ENCODE measurements around the gene SPDEF.

DNA sequence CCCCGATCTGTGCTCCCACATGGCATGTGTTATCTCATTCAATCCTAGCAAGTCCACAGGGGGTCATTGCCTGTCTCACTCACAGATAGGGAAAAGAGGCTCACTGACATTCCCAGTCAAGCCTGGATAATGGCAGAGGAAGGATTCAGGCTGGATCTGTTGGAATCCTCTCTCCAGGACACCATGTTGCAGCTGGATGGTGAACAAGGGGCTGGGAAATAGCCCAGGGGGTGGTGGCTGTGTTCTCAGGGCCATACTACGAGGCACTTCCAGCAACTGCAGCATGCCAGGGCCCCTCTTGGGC, 5.0 kb upstream of the SPDEF start:
- TF ChIP-seq, protein P1, sequence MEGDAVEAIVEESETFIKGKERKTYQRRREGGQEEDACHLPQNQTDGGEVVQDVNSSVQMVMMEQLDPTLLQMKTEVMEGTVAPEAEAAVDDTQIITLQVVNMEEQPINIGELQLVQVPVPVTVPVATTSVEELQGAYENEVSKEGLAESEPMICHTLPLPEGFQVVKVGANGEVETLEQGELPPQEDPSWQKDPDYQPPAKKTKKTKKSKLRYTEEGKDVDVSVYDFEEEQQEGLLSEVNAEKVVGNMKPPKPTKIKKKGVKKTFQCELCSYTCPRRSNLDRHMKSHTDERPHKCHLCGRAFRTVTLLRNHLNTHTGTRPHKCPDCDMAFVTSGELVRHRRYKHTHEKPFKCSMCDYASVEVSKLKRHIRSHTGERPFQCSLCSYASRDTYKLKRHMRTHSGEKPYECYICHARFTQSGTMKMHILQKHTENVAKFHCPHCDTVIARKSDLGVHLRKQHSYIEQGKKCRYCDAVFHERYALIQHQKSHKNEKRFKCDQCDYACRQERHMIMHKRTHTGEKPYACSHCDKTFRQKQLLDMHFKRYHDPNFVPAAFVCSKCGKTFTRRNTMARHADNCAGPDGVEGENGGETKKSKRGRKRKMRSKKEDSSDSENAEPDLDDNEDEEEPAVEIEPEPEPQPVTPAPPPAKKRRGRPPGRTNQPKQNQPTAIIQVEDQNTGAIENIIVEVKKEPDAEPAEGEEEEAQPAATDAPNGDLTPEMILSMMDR (IDR thresholded peaks at IDR 0.05 in 4 of 5, conservative IDR thresholded peaks at IDR 0.05 in 1 of 5) = no peak
- no peak for TF ChIP-seq POLR2A (IDR thresholded peaks at IDR 0.05)

All from gastrocnemius medialis (tissue), 4 donors.